Ishikawa (cell line): ENCODE measurements around the gene ELP4.

Experiments
- CEBPB ChIP-seq: IDR thresholded peaks from 2 replicates; pipeline ENCODE4 v1.6.1; 2012
- CREB1 ChIP-seq: IDR thresholded peaks from 2 replicates; pipeline ENCODE4 v1.6.1; 2012; ENCODE audit warnings: low read depth
- EGR1 ChIP-seq: IDR thresholded peaks from 2 replicates; pipeline ENCODE4 v1.6.1; 2012
- EP300 ChIP-seq: IDR thresholded peaks from 2 replicates; pipeline ENCODE4 v1.6.1; 2012; ENCODE audit warnings: borderline replicate concordance
- FOXM1 ChIP-seq: IDR thresholded peaks from 2 replicates; pipeline ENCODE4 v1.6.1; 2012; ENCODE audit warnings: low read depth, borderline replicate concordance
- MAX ChIP-seq: IDR thresholded peaks from 2 replicates; pipeline ENCODE4 v1.6.1; 2012
- NFIC ChIP-seq: IDR thresholded peaks from 2 replicates; pipeline ENCODE4 v1.6.1; 2012
- RAD21 ChIP-seq: IDR thresholded peaks from 2 replicates; pipeline ENCODE4 v1.6.1; 2012; ENCODE audit warnings: low read depth
- TAF1 ChIP-seq: IDR thresholded peaks from 2 replicates; pipeline ENCODE4 v1.6.1; 2012; ENCODE audit warnings: low read depth, mild to moderate bottlenecking
- TCF12 ChIP-seq: IDR thresholded peaks from 2 replicates; pipeline ENCODE4 v1.6.1; 2012; ENCODE audit warnings: low read depth
- TEAD4 ChIP-seq: IDR thresholded peaks from 2 replicates; pipeline ENCODE4 v1.6.1; 2012
- USF1 ChIP-seq: IDR thresholded peaks from 2 replicates; pipeline ENCODE4 v1.6.1; 2012
- YY1 ChIP-seq: IDR thresholded peaks from 2 replicates; pipeline ENCODE4 v1.6.1; 2012; ENCODE audit warnings: low read depth
- ZBTB7A ChIP-seq: IDR thresholded peaks from 2 replicates; pipeline ENCODE4 v1.6.1; 2012; ENCODE audit warnings: low read depth
- TF ChIP-seq, protein P1 (sequence below): IDR thresholded peaks from 2 replicates; pipeline ENCODE4 v1.6.1; 2012; ENCODE audit warnings: low read depth, mild to moderate bottlenecking

Gene ELP4

DNA sequence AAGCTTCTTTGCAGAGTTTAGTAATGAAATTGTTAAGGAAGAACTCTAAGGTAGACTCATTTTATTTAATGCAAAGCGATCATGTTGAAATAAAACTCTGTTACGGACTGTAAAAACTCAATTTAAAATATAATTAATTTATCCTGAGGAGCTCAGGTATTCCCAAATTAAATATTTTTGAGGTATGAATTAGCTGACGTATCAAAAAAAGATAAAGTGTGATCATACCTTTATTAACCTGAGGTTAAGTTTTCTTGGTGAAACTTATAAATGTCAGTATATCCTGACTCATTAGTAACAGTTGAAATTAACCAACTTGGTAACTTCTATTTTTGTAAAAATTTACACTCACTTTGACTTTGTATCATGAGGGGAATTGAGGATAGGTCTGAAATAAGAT lies 171.2 kb downstream of the ELP4 start:
- TF ChIP-seq NFIC: no peak
- no peak for TF ChIP-seq ZBTB7A
- TF ChIP-seq CREB1: no peak
- no peak for TF ChIP-seq CEBPB
- TF ChIP-seq MAX: no peak
- no peak for TF ChIP-seq USF1
- no peak for TF ChIP-seq TCF12
- no peak for TF ChIP-seq FOXM1
- TF ChIP-seq RAD21: no peak
- TF ChIP-seq EP300: no peak
- TF ChIP-seq, protein P1, sequence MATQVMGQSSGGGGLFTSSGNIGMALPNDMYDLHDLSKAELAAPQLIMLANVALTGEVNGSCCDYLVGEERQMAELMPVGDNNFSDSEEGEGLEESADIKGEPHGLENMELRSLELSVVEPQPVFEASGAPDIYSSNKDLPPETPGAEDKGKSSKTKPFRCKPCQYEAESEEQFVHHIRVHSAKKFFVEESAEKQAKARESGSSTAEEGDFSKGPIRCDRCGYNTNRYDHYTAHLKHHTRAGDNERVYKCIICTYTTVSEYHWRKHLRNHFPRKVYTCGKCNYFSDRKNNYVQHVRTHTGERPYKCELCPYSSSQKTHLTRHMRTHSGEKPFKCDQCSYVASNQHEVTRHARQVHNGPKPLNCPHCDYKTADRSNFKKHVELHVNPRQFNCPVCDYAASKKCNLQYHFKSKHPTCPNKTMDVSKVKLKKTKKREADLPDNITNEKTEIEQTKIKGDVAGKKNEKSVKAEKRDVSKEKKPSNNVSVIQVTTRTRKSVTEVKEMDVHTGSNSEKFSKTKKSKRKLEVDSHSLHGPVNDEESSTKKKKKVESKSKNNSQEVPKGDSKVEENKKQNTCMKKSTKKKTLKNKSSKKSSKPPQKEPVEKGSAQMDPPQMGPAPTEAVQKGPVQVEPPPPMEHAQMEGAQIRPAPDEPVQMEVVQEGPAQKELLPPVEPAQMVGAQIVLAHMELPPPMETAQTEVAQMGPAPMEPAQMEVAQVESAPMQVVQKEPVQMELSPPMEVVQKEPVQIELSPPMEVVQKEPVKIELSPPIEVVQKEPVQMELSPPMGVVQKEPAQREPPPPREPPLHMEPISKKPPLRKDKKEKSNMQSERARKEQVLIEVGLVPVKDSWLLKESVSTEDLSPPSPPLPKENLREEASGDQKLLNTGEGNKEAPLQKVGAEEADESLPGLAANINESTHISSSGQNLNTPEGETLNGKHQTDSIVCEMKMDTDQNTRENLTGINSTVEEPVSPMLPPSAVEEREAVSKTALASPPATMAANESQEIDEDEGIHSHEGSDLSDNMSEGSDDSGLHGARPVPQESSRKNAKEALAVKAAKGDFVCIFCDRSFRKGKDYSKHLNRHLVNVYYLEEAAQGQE: no peak
- TF ChIP-seq TEAD4: no peak
- TF ChIP-seq EGR1: no peak

DNA sequence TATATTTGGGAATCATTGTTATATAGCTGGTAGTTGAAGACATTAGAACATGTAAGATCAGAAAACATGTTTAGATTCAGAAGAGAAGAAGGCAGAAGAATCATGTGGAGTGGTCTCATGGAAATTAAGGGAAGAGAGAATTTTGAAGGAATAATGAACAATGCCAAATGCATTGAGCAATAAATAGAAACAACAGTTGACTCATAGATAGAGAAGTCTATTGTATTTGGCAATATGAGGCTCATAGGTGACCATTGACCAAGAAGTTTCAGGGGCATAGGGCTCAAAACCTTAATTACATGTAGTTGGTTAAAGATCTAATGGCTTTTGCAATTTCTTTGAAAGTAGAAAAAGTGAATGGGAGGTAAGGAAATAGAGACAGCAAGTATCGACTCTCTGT lies 177.7 kb downstream of the ELP4 start:
- TF ChIP-seq TEAD4 (no peak), RAD21 (no peak), MAX (no peak), NFIC (no peak), TCF12 (no peak), YY1 (no peak)
- TF ChIP-seq, protein P1: no peak

DNA sequence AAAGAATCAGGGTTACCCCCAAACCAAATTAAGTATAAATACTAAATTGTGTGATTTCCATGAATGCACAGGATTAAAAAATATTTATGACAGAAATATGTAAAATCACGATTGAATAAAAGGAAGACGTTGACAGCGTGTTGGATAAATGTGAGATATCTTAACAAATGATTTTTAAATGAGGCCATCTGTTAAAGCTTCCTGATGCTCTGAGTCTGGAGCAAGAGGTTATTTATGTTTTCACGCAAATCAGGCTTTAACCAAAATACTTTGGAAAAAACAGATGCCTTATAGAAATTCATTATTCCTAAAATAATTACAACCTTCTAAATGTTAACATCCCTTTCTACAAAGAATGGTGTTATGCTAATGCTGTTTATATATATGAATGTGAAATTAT lies 178.3 kb downstream of the ELP4 start:
- no peak for TF ChIP-seq FOXM1
- no peak for TF ChIP-seq TEAD4
- TF ChIP-seq MAX: no peak
- no peak for TF ChIP-seq RAD21
- TF ChIP-seq, protein P1: no peak
- TF ChIP-seq EP300: no peak
- TF ChIP-seq ZBTB7A: no peak
- TF ChIP-seq USF1: no peak

DNA sequence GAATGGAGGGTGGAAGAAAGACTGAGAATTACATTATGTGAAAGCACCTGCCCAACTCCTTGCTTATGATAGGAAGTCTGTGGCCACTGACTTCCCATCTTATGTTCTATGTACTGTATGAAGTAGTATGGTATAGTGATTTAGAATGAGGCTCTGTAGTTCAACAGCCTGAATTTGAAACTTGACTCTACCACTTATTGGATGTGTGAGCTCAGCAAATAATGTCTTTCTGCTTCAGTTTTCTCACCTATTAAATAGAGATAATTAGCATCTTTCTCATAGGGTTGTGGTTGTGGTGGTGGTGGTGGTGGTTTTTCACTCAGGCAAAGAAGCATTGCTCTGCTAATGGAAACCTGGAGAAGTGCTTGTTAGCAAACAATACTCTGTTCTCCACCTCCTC lies 180.0 kb downstream of the ELP4 start:
- no peak for TF ChIP-seq EGR1
- TF ChIP-seq, protein P1: no peak
- no peak for TF ChIP-seq CREB1
- TF ChIP-seq TAF1: no peak
- no peak for TF ChIP-seq YY1
- TF ChIP-seq EP300: no peak
